Hippocampal formation (tissue), 2 donors: ENCODE data around the gene HLA-E.
"Not testable (repeated sequence)": the region's sequence is repeated elsewhere in the genome, so short reads cannot be mapped to it uniquely, and the experiment has no call there.

Source experiments
- DNase-seq, 2 donors: peaks; one replicate each; lab custom pipeline; 2025; lab: John Stamatoyannopoulos, UW

HLA-E gene

GRCh38 chr6:30507849-30508827, 18.8 kb downstream of the HLA-E start:
- no peak for DNase-seq

- no peak for DNase-seq
These were observed 19.8 kb downstream of the HLA-E start for GRCh38 chr6:30508890-30509736.

DNA sequence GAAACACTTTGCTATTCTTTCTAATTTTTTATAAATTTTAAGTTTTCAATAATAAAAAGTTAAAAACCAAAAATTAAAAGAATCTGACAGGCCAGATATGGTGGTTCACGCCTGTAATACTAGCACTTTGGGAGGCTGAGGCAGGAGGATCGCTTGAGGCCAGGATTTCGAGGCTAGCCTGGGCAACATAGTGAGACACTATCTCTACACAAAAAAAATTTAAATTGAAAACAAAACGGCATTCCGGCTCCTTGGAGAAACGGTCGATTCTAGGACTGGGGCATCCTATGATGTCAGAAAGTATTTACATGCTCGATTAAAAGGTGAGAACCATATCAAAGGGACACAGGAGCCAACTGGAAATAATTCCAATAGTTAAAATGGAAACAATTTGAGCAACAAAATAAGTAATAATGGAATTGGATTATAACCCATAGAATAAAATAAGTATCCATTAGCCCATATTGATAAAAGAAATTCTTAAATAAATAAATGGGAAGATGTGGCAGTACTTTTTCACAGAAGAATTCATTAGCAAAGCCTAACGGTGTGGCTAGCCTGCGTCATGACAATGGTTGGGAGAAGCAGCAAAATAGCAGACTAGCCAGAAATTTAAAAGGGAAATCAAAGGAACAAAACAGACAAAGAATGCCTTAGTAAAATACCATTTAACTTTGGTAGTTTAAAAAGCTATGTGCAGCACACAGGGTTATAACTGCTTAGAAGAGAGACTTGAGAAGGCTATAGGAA, 21.3 kb downstream of the HLA-E start:
- no peak for DNase-seq

DNA sequence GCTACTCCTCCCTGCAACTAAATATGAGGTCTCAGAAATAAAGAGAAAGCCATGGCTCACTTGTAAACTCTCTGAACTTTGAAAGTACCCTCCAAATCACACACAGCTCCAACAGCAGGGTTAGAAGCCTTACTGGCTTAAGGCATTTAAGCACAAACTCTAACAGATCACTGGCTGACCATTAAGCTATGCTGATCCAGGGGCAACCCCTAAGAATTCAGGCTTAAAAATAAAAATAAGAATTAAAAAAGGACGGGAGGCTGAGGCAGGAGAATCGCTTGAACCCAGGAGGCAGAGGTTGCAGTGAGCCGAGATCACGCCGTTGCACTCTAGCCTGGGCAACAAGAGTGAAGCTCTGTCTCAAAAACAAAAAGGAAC, 21.8 kb downstream of the HLA-E start:
- no peak for DNase-seq

- no peak for DNase-seq
These were observed 24.1 kb downstream of the HLA-E start for GRCh38 chr6:30513451-30513850.

DNA sequence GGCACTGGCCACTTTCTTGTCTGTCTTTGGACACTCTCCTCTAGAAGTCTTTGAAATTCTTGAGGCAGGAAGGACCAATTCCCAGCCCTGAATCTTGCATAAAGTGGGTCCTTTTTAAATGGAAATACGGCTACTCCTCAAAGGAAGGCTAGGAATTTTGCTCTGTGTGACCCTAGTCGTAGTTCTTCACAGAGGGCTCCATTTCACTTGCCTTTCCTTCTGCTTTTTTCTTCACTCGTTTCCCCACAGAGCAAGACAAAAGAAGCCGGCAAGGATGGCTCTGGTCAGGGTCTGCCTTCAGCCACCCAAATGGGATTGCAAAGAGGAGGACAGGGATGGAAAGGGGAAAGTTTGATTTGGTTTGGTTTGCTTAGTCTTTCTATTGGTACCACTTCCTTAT, 25.8 kb downstream of the HLA-E start:
- no peak for DNase-seq

DNA sequence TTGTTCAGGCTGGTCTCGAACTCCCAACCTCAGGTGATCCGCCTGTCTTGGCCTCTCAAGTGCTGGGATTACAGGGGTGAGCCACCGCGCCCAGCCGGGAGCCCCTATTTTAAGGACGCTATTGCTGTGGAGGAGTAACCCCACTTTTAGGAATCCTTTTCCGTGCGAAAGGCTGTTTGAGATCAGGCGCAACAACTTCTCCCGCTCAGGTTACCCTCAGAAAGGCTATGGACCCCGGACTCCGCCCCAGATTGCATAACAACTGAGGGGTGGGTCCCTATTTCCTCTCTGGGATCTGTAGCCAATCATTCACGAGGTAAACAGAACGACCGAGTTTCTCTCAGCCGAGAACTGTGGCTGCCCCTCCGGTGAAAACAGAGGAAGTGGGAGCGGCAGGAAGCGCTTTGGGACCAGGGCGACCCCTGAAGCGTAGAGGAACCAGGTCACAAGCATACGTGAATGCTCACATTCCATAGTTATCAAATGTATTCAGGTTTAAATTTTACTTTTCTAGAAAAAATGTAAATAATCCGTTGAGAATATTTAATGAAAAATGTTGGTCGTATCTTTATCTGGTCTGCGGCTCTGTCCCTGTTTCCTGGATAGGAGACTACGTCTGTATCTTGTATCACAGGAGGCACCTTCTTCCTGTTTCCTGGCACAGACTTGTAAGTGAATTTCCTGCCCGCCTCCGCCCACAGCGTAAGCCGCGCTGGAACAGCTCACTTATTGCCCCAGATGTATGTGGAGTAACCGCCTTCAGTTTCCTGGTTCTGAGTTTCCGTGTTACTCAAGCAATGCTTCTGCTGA, 26.8 kb downstream of the HLA-E start:
- peak; percentile 27 to 55 for DNase-seq

DNA sequence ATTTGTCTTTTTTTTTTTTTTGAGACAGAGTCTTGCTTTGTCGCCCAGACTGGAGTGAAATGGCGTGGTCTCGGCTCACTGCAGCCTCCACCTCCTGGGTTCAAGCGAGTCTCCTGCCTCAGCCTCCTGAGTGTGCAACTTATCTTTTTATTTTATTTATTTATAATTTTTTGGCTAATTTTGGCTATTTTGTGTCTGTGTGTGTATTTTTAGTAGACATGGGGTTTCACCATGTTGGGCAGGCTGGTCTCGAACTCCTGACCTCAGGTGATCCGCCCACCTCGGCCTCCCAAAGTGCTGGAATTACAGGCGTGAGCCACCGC, 27.4 kb downstream of the HLA-E start:
- DNase-seq, result not testable (repeated sequence)

DNA sequence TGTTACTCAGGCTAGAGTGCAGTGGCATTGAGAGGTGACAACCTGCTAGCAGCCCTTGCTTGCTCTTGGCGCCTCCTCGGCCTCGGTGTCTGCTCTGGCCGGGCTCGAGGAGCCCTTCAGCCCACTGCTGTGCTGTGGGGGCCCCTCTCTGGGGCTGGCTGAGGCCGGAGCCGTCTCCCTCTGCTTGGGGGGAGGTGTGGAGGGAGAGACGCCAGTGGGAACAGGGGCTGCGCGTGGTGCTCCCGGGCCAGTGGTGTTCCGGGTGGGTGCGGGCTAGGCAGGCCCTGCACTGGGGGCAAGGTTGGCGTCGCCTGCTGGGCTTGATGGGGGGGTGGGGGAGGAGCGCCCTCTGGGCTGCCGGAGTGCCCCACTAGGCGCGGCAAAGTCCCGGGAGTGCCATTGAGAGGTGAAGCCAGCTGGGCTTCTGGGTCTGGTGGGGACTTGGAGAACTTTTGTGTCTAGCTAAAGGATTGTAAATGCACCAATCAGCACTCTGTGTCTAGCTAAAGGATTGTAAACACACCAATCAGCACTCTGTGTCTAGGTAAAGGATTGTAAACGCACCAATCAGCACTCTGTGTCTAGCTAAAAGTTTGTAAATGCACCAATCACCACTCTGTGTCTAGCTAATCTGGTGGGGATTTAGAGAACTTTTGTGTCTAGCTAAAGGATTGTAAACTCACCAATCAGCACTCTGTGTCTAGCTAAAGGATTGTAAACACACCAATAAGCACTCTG, 28.6 kb downstream of the HLA-E start:
- DNase-seq, result not testable (repeated sequence)

- DNase-seq, result not testable (repeated sequence)
These were observed 29.3 kb downstream of the HLA-E start for GRCh38 chr6:30518505-30519145.

GRCh38 chr6:30520522-30520921, 31.2 kb downstream of the HLA-E start:
- no peak for DNase-seq

DNA sequence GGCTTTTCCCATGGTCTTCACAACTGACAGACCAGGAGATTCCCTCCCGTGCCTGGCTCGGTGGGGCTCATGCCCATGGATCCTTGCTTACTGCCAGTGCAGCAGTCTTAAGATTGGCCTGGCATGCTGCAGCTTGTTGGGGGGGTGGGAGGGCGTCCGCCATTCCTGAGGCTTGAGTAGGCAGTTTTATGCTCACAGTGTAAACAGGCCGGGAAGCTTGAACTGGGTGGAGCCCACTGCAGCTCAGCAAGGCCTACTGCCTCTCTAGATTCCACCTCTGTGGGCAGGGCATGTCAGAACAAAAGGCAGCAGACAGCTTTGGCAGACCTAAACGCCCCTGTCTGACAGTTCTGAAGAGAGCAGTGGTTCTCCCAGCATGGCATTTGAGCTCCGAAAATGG, 31.8 kb downstream of the HLA-E start:
- DNase-seq, result not testable (repeated sequence)

- not testable (repeated sequence) for DNase-seq
These were observed 32.6 kb downstream of the HLA-E start for GRCh38 chr6:30521952-30522351.

- DNase-seq, result not testable (repeated sequence)
These were observed 37.1 kb downstream of the HLA-E start for GRCh38 chr6:30526444-30526843.

- DNase-seq, result not testable (repeated sequence)
These were observed 40.1 kb downstream of the HLA-E start for GRCh38 chr6:30529349-30529875.

DNA sequence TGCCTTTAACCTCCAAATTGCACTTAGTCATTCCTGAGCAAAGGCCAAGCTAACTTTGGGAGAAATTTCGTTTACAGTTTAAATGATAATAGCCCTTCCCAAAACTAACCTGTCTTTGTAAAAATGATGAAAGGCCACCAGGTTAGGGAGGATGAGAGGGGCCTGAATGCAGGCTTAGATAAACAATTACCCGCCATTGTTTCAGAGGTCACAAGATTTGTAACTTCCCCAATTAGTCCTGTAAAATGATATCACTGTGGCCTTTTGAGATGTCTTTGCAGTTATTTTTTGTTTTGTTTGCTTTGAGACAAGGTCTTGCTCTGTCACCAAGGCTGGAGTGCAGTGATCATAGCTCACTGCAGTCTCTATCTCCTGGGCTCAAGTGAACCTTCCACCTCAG, 40.7 kb downstream of the HLA-E start:
- DNase-seq, result no peak

- no peak for DNase-seq
These were observed 44.4 kb downstream of the HLA-E start for GRCh38 chr6:30533460-30534294.

DNA sequence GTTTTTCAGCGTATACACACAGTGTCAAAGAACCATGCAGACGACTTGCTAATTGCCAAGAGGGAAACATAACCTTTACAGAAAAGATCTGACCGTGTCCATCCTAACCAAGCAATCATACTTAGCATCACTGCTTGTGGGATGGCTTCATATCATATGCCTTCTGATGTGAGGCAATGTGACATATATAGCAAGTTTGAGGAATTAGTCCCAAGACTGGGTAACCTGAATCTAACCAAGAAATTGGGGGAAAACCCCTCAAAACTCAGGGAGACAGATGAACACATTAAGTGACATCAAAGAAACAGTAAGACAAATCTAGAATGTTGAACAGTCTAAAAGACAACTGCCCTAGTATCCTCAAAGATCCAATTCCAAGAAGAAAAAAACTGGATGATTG, 48.6 kb downstream of the HLA-E start:
- no peak for DNase-seq
